GM19467 (cell line): Measurements from ENCODE around the gene GMDS.

Experiments used
- ATAC-seq: cut with Tn5 transposase; IDR thresholded peaks from one replicate; pipeline ENCODE4 v1.9.1; 2021; ENCODE audit warnings: mild to moderate bottlenecking, moderate library complexity; ENCODE audit not compliant: unreplicated experiment

The GMDS gene

DNA sequence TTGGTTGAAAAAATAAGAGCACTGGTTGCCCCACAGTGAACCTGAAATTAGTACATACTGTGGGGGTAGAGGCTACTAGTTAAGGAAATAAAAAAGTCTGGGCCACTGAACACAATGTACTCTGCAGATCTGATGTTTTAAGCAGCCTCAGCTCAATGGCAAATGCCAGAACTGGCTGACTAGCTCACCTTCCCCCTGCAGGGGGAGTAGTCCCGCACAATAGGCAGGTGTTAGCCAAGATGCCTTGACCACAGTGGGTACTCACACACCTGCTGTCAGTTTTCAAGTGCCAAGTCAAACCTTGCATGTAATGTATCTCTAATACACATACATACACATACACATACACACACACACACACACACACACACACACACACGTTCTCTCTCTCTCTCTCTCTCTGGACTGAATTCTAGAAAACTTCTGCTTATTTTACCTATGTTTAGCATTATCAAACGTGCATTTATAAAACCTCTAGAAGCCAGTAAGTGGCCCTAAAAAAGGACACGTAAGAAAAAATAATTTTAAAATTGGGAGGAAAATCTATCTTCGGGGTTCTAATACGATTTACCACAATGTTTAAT, 36.1 kb downstream of the GMDS start:
- ATAC-seq: peak; percentile 66

DNA sequence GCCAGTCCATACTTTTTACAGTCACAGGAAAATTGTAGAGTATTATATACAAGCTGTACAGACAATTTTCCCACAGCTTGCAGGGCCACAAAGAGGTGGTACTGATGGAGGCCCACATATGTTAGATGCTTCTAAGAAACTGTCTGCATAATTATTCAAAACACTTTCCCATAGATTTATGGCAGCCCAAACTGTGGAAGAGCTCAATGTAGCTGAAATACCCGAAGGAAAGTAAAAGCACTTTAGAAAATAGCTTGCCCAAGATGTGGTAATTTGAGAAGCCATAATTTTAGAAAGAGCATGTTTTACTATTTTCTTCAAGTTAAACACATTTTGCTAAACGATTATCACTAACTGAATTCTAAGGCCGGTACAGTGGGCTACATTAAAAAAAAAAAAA, 36.9 kb downstream of the GMDS start:
- ATAC-seq: no peak

DNA sequence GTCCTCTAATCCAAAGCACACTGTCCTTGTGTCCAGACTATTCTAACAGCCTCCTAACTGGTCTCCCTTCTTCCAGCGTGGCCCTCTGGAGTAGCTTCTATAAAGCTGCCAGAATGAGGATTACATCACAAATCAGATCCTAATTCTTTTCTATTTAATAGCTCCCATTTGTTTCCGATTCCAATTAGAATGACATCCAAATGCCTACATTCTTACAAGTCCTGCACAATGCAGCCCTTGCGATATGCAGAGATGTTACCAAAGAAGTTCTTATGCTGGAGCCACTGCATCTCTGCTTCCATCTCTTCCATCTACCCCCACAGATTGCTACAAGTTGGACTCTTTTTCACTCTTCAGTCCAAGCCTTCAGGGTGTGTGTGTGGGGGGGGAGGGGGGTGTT, 40.0 kb downstream of the GMDS start:
- ATAC-seq: no peak

DNA sequence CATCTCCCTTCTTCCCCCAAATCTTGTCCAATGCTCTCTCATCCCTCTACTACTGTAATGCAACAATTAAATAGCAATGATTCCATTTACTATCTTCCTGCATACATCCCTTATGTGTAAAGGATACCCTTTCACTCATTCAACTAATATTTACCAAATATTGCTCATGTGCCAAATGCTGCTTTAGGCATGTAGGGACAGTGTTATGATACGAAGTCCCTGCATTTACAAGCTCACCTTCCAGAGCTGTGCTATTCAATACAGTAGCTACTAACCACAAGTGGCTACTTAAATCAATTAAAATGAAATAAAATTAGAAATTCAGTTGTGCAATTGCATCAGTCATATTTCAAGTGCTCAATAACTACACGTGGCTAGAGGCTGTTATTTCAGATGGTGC, 41.1 kb downstream of the GMDS start:
- no peak for ATAC-seq

DNA sequence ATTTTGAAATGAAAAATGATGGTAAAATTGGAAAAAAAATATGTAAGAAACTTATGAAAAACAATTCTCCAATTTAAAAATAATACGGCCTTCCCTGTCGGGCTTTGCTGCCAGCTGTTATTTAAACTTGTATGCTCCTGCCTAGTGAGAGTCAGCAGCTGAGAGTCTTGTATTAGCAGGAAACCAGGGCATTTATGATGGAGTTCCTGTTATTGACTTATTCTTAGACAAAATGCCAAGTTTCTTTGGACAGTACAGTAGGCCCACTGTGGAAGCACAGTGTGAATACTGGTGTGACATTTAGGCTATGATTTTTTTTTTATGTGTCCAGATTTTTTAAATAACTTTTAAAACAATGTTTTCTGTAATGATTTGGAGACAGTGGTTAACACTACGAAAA, 42.1 kb downstream of the GMDS start:
- ATAC-seq: no peak

DNA sequence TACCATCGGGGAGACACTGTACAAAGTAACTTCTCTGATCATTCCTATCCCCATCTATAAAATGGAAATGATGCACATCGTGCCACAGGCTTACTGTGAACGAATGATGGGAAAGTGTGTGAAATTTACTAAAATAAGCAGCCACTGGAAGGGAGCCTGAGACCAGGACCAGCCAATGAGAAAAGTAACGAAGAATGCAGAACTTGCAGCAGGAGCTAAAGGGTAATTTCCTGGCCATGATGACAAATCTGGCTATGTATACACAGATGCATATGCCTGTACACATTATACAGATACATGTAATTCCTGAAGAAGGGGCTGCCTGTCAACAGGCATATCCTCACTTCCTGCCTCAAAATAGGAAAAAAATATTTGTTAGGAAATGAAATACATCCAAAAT, 47.4 kb downstream of the GMDS start:
- ATAC-seq: no peak

DNA sequence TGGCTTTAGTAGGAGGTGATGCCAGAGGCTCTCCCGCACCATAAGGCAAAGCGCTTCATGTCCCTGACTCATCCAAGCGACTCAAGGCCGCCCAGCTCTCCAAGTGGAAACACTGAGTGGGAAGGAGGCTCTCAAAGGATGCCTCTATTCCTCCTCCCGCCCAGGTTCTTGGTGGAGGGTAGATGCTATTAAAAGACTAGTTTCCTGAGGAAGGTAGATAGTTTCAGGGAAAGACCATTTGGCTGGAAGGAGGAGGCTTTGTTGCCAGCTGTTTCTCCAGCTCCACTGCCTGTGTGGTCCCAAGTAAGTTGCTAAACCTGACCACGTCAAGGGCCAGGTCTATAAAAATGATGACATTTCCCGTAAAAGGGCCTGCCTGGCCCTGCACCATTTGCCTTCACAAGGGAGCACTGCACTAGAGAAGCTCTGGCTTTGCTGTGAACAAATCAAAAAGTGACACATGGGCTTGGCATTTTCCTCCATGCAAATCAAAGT, 48.2 kb downstream of the GMDS start:
- ATAC-seq: no peak

DNA sequence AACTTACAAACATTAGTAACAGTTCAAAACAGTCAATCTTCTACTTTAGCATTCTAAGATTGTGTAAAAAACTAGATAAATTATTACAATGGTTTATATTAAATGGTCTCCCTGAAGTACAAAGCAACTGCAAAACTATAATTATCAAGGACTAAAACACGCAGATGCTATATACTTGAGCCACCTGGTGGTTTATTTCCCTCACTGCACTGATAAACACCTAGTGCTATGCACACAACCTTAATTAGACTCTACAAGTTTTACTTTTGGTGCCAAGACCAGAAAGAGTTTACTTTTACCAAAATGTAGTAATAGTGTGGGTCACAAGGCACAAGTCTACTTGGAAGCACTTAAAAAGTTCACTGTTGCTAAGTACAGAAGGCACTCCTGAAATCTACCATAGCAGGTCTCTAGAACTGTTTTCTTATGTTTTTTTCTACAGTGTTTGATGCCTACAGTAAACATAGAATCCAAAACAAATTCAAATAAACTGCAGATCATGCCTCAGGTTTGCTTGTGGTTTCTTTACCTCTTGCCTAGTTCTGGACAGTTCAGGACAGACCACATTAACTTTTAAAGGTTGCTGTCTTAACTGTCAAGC, 49.2 kb downstream of the GMDS start:
- no peak for ATAC-seq

DNA sequence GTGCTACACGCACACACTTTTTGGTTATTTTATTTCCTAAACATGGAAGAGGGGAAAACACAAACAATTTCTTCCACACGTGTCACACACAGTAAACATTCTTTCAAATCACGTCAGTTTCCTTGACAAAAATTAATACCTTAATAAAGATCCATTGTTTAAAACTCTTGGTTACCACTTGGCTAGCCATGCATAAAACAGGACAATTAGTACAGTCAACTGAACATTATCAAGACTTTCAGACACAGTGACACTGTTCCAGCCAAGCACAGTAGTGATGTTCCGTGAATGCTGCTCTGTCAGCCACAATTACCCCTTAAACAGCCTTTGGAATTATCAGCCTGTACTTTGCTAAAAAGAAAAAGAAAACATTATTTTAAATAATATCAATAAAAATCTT, 50.8 kb downstream of the GMDS start:
- ATAC-seq: no peak

DNA sequence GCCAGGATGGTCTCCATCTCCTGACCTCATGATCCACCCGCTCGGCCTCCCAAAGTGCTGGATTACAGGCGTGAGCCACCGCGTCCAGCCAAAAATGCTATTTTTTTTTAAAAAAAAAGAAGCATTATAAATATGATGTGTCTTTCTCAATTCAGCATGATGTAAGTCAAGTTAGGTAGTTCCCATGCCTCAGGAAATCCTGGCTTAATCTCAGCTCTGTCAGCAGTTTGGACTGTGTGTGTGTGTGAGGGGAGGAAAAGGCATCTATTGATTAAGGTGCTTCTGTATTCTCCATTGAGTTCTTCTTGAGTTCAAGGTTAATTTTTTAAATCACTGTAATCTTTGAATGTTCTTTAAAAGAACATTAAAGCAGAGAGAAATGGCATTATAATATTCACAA, 51.5 kb downstream of the GMDS start:
- no peak for ATAC-seq

DNA sequence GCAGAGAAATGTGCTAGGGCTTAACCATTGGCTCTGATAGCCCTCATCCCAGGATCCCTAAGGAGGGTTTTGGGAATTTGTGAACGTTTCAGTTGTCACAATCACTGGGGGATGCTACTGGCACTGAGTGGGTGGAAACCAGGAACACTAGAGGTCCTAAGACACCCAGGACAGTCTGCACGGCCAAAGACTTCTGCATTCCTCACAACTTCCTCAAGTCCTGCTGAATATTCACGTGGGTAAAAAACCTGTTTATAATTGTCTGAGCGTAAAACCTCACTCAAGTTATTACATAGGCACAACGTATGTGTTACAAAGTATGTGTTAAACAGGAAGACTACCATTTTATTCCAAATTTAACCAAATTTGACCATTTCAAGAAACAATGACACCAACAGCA, 52.4 kb downstream of the GMDS start:
- no peak for ATAC-seq

DNA sequence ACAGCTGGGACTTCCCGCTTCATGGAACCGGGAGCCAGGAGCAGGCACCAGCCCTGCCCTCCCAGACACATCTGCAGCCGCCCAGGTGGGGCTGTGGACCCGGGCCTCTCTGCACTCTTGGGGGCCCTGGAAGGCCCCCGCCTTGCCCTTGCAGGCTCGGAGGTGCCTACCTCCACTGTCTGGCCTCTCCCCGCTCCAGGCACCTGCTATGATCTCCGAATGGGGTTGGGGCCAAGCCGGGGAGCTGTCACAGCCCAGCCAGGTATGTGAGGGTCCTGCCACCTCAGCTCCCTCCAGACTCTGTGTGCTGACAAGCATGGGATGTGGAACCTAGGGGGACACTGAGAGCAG, 54.0 kb downstream of the GMDS start:
- no peak for ATAC-seq

DNA sequence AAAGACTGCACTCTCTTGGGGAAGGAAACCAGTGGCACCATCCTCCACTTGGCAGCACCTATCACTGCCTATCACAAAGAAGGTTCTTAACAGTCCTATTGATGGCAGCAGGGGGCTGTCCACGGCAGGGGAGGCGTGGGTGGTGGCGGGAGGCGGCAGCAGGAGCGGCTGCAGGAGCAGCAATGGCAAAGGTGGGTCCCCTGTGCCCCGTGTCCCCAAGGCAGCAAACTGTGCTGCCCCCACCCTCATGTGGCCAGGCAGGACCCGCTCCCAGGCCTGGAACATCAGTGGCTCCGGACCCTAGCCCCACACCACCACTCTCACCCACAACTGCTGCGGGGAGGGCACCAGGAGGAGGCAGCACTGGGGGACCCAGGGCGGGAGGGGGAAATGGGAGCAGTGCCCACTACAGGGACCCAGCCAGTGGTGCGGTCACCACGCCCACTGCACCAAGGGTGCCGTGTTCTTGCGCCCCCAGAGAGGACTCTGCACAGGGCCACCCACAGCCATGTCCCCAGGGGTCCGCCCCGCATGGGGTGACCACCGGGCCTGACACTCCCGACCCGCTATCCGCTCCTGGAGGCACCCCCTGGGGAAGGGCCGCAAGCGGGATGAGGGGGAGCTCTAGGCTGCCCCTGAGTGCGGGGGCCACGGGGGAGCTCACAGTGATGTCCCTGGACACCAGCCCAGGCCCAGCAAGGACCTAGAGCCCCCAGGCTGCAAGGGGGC, 54.6 kb downstream of the GMDS start:
- no peak for ATAC-seq

DNA sequence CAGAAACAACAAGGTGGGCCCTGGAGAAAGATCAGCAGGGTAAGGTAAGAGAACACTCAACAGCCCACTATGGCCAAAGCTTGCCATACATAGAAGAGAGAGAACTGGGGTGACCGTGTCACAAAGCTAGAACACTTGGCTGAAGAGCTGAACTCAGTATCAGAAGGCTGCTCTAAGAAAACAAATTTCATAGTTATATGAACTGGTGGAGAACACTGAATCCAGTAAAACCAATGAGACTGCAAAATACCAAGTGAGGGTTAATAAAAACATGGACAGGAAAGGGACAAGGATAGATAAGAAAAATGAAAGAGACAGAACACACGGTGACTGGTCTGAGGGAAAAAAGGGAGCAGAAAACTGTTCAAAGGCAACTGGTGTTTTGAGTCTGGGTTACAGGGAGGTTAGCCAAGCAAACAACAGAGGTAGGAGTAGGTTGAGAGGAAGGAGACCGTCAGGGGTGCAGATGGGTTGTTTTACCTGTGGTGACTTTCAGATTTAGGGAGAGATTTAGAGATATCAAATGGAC, 56.5 kb downstream of the GMDS start:
- no peak for ATAC-seq

DNA sequence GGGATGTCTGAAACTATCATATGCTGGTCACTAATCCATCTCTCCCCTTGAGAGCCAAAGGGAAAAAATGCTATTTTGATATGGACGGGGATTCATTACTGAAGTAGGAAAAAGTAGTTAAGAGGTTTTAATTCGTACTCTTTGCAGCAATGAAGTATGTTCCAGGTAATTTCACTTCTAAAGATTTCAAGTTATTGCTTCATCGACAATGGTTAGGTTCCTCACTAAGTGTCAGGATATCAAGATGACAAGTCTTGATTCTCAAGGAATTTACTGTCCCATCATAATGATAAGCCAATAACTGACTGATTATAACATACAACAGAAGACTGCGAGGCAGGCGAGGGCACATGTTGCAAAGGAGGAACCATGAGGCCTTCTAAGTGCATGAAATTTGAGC, 57.0 kb downstream of the GMDS start:
- ATAC-seq: no peak

DNA sequence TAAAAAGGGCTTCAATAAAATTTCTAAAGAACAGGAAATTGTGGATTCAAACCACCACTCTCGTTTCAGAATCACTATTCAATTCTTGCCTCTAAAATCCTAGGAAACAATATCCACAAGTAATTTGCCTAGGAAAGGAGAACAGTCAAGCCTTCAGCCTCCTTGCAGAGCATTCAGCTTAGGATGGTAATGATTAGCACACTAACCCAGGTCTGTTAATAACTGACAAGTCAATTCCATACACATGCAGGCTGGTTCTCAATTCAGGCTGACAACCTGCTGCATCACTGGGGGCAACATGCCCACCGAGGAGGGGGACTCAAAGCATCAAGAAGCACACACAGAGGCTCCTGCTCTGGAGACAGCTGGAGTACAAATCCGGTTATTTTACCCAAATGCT, 57.6 kb downstream of the GMDS start:
- ATAC-seq: no peak

DNA sequence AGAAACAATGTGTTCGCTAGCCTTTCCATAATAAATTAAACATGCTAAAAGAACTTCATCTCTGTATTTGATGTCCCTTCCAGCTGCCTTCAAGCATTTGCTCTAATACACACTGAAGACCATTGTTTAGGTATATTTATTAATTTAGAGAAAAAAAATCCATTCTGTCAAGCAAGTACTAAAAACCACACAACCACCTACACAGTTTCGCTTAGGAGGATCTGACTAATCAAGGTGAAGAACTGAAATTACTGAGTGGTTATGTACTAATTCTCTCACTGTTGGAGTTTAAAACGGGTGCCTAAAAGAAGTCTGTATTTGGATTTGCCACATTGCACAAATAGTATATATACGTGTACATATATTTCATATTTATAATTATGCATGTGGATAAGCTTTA, 58.9 kb downstream of the GMDS start:
- ATAC-seq: peak; percentile 47

DNA sequence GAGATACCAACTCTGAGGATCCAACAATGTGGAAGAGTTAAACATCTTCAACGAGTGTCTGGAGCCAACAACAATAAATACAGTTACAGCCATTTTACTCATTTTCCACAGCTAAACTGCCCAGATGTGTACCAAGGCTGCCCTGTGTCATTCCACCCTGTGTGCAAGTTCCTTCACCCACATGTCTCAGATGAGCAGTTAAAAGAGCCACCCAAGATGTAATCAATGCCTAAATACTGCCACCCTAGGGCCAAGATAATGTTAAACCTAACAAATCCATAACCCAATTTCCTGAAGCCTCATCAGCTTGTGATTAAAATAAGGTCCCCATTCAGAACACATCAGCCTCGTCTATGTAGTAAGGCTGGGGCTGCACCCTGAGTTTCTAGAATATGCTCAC, 59.9 kb downstream of the GMDS start:
- no peak for ATAC-seq

DNA sequence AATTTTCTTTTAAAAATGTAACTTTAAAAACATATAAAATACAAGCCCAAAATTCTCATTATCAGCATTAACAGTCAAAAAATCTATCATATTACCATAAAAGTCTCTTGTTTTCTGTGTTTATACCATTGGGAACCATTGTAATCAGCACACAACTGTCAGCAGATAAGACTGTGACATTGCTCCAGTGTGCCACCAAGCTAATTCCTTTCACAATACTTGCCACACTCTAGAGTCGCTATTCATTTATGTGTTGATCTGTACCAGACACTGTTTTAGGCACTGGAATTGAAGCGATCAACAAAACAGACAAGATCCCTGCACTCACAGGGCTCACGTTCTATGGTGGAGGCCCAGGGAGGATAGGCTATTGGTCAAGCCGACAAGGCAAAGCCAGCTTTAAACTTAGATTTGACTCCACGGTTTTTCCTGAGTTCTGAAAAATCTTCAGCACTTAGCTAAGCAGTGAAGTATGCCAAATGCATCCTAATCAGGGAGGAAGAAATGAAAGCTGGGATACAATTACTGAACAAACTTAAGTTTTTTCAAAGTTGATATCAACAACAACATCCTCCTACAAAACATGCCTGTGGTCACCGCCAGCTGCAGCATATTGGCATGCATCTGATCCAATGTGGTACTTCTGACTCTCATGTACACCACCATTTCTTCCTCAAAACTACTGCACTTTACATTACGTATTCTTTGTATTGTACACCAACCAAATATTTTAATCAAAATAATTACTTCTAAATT, 60.5 kb downstream of the GMDS start:
- ATAC-seq: no peak

DNA sequence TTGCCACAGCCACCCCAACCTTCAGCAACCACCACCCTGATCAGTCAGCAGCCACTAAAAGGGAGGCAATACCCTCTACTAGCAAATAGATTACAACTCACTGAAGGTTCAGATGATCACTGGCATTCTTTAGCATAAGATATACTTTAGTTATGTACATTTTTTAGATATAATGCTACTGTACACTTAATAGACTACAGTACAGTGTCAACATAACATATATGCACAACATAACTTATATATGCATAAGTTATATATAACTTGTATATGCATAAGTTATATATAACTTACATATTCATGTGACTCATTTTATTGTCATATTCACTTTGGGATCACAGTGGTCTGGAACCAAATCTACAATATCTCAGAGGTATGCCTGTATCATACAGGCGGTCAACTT, 61.7 kb downstream of the GMDS start:
- ATAC-seq: no peak

DNA sequence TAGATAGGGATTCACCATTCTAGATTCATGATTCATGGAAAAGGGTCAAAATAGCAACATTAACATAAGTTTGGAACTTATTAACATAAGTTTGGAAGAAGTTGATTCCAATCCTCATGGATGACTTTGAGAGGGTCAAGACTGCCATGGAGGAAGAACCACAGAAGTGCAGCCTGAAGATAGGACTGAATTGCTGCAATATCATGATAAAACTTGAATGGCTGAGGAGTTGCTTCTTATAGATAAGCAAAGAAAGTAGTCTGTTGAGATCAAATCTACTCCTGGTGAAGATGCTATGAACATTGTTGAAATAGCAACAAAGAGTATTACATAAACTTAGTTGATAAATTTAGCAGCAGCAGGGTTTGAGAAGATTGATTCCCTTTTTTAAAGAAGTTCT, 62.2 kb downstream of the GMDS start:
- ATAC-seq: no peak

DNA sequence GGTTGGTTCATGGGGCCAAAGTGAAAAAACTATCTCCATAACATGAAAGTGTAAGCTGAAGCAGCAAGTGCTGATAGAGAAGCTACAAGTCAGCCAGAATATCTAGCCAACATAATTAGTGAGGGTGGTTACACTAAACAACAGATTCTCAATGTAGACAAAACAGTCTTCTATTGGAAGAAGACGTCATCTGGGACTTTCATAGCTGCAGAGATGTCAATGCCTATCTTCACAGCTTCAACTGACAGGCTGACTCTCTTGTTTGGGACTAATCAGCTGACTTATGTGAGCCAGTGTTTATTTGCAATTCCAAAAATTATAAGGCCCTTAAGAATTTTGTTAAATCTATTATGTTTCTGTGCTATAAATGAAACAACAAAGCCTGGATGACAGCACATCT, 63.2 kb downstream of the GMDS start:
- no peak for ATAC-seq
